Measurements from ENCODE around the gene ALAS1. TPM values are rescaled to one million over a fixed set of nuclear protein-coding genes. Genes with fewer than 3 reads are reported as not detected.

Gene ALAS1
- total RNA-seq, 4 donors from 2014 or later: 70.1 to 101 (median 84.0) TPM

- Histone ChIP-seq H3K27ac (no peak overlapping the region), H3K36me3 (peaks cover 0 to 97% (median 44%) of the 10 kb centered on the region in 4 donors), H3K4me3 (no peak overlapping the region), H3K4me1 (peaks cover 0 to 17% (median 5%) of the 10 kb centered on the region in 4 donors), H3K9me3 (no peaks in the 10 kb centered on the region), H3K27me3 (no peaks in the 10 kb centered on the region)
- WGBS, 2 donors (ENCODE audit: low coverage in 1 of 2): 86 to 88% methylated on average over 4 of the region's 4 CpGs
- intact Hi-C loops (cut with DNase I; ENCODE audit: low total_unique reads) (no loop called here), in situ Hi-C loops (cut with MboI; ENCODE audit: low pct_ligation_motif_present in 1 of 4, low pct_unique_long_range_greater_than_20kb in 1 of 4, low sequenced_read_pairs in 3 of 4) (no loop called here)
- DNase-seq: no peak
- TF ChIP-seq EP300 (IDR thresholded peaks at IDR 0.05; ENCODE audit: low read depth): no peak
Observed at GRCh38 chr3:52208556-52208955, 10.6 kb downstream of the ALAS1 start.

- in situ Hi-C loops (cut with MboI; ENCODE audit: low pct_ligation_motif_present in 1 of 4, low pct_unique_long_range_greater_than_20kb in 1 of 4, low sequenced_read_pairs in 3 of 4): no loop called here
- peak overlapping the region; percentile 7 to 27 (median 20) for H3K27ac ChIP-seq
- H3K4me1 ChIP-seq: peaks cover 0 to 10% (median 4%) of the 10 kb centered on the region in 4 donors
- H3K36me3 ChIP-seq: peaks cover 0 to 96% (median 46%) of the 10 kb centered on the region in 4 donors
- no peaks in the 10 kb centered on the region for H3K9me3 ChIP-seq
- TF ChIP-seq POLR2AphosphoS5 (IDR thresholded peaks at IDR 0.05) (no peak), CTCF (IDR thresholded peaks at IDR 0.05) (no peak), POLR2A (IDR thresholded peaks at IDR 0.05) (no peak), EP300 (IDR thresholded peaks at IDR 0.05; ENCODE audit: low read depth) (no peak)
- H3K27me3 ChIP-seq: no peaks in the 10 kb centered on the region
- no peak overlapping the region for H3K4me3 ChIP-seq
- intact Hi-C loops (cut with DNase I; ENCODE audit: low total_unique reads): no loop called here
- no peak for DNase-seq
Observed at GRCh38 chr3:52210037-52210436, 12.1 kb downstream of the ALAS1 start.

GRCh38 chr3:52210550-52211046 lies 12.6 kb downstream of the ALAS1 start:
- Histone ChIP-seq H3K4me1 (peaks cover 0 to 10% (median 4%) of the 10 kb centered on the region in 4 donors), H3K4me3 (no peak overlapping the region), H3K27me3 (no peaks in the 10 kb centered on the region), H3K27ac (peak overlapping the region; percentile 7 to 27 (median 20)), H3K9me3 (no peaks in the 10 kb centered on the region), H3K36me3 (peaks cover 0 to 90% (median 44%) of the 10 kb centered on the region in 4 donors)
- in situ Hi-C loops (cut with MboI; ENCODE audit: low pct_ligation_motif_present in 1 of 4, low pct_unique_long_range_greater_than_20kb in 1 of 4, low sequenced_read_pairs in 3 of 4): no loop called here
- TF ChIP-seq EP300 (IDR thresholded peaks at IDR 0.05; ENCODE audit: low read depth) (no peak), POLR2AphosphoS5 (IDR thresholded peaks at IDR 0.05) (peak in 2 of 3 donors; percentile 31 to 36)
- intact Hi-C loops (cut with DNase I; ENCODE audit: low total_unique reads): no loop called here
- 50 to 62% methylated on average over 6 of the region's 6 CpGs for WGBS, 2 donors (ENCODE audit: low coverage in 1 of 2)
- no peak for DNase-seq

GRCh38 chr3:52211268-52211891 lies 13.4 kb downstream of the ALAS1 start:
- DNase-seq: no peak
- in situ Hi-C loops (cut with MboI; ENCODE audit: low pct_ligation_motif_present in 1 of 4, low pct_unique_long_range_greater_than_20kb in 1 of 4, low sequenced_read_pairs in 3 of 4): no loop called here
- intact Hi-C loops (cut with DNase I; ENCODE audit: low total_unique reads): no loop called here
- peaks cover 0 to 82% (median 41%) of the 10 kb centered on the region in 4 donors for H3K36me3 ChIP-seq
- TF ChIP-seq POLR2A (IDR thresholded peaks at IDR 0.05): no peak
- no peak for TF ChIP-seq EP300 (IDR thresholded peaks at IDR 0.05; ENCODE audit: low read depth)
- TF ChIP-seq POLR2AphosphoS5 (IDR thresholded peaks at IDR 0.05): no peak
- TF ChIP-seq CTCF (IDR thresholded peaks at IDR 0.05): no peak
- no peak overlapping the region for H3K4me3 ChIP-seq
- H3K27ac ChIP-seq: peak overlapping the region in 2 of 4 donors; percentile 6 to 47
- no peaks in the 10 kb centered on the region for H3K27me3 ChIP-seq
- H3K9me3 ChIP-seq: no peaks in the 10 kb centered on the region
- 94% methylated on average over 18 of the region's 18 CpGs; no CpG with 5 or more reads in 1 of the 2 donors for WGBS, 2 donors (ENCODE audit: low coverage in 1 of 2)
- H3K4me1 ChIP-seq: peaks cover 4 to 15% (median 10%) of the 10 kb centered on the region in 4 donors

GRCh38 chr3:52213005-52213404 lies 15.0 kb downstream of the ALAS1 start:
- H3K27ac ChIP-seq: no peak overlapping the region
- peaks cover 19 to 32% (median 26%) of the 10 kb centered on the region in 4 donors for H3K4me1 ChIP-seq
- intact Hi-C loops (cut with DNase I; ENCODE audit: low total_unique reads): no loop called here
- WGBS, 2 donors (ENCODE audit: low coverage in 1 of 2): 63 to 71% methylated on average over 6 to 8 of the region's 8 CpGs
- in situ Hi-C loops (cut with MboI; ENCODE audit: low pct_ligation_motif_present in 1 of 4, low pct_unique_long_range_greater_than_20kb in 1 of 4, low sequenced_read_pairs in 3 of 4): no loop called here
- no peak for TF ChIP-seq CTCF (IDR thresholded peaks at IDR 0.05)
- no peak for TF ChIP-seq EP300 (IDR thresholded peaks at IDR 0.05; ENCODE audit: low read depth)
- no peak for TF ChIP-seq POLR2AphosphoS5 (IDR thresholded peaks at IDR 0.05)
- TF ChIP-seq POLR2A (IDR thresholded peaks at IDR 0.05): no peak
- no peaks in the 10 kb centered on the region for H3K27me3 ChIP-seq
- no peak overlapping the region for H3K4me3 ChIP-seq
- H3K36me3 ChIP-seq: peaks cover 0 to 68% (median 34%) of the 10 kb centered on the region in 4 donors
- DNase-seq: no peak
- no peaks in the 10 kb centered on the region for H3K9me3 ChIP-seq

Measured in transverse colon (tissue), 4 donors.